ENCODE data around the gene ZNF362. TPM values are rescaled to one million over a fixed set of nuclear protein-coding genes. Genes with fewer than 3 reads are reported as not detected.

ZNF362 gene
- total and polyA plus RNA-seq, 2 of the 13 experiments (the other 11 are each of a cell fraction or from before 2014, with no cell fraction given): 8.3 to 14.2 TPM

DNA sequence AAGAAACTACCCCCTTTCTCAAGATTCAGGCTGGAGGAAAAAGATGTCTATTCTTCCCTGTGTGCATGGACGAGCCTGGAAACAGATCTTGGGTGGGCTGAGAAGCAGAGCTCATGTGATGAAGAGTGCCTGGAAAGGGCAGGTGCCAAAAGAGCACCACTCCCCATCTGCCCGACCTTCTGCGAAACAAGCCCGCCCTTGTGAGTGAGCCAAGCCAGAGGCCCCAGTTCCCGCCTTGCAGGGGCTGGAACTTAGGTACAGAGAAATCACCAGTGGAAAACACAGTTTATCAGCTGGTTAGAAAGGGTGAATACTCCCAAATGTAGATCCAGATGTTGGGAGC is 91.3 kb downstream of the ZNF362 start (continued):
- TF ChIP-seq MYC (CRISPR knock-in tag; IDR thresholded peaks at IDR 0.05; ENCODE audit: borderline replicate concordance): peak; percentile 30; the same call in 1 of the 2 replicates
- no peak for TF ChIP-seq ZNF841 (CRISPR knock-in tag; IDR thresholded peaks at IDR 0.05; ENCODE audit: borderline replicate concordance)
- TF ChIP-seq PITX1 (CRISPR knock-in tag; IDR thresholded peaks at IDR 0.05): no peak
- no peak for TF ChIP-seq NFE2L2 (IDR thresholded peaks at IDR 0.05; ENCODE audit: low read length)
- no peak for TF ChIP-seq HOXA3 (CRISPR knock-in tag; IDR thresholded peaks at IDR 0.05)
- TF ChIP-seq CAMTA2 (CRISPR knock-in tag; IDR thresholded peaks at IDR 0.05; ENCODE audit: borderline replicate concordance): no peak
- no peak for TF ChIP-seq GZF1 (CRISPR knock-in tag; IDR thresholded peaks at IDR 0.05)
- no peak for TF ChIP-seq ZFP1 (CRISPR knock-in tag; IDR thresholded peaks at IDR 0.05)
- TF ChIP-seq KLF11 (CRISPR knock-in tag; IDR thresholded peaks at IDR 0.05): no peak
- TF ChIP-seq, protein P1, sequence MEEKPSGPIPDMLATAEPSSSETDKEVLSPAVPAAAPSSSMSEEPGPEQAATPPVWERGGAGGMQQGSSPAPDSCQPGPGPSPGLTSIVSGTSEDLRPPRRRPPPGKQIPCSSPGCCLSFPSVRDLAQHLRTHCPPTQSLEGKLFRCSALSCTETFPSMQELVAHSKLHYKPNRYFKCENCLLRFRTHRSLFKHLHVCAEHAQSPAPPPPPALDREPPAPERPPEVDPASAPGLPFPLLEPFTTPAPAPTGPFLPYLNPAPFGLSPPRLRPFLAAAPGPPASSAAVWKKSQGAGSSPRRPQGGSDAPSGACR (CRISPR knock-in tag; IDR thresholded peaks at IDR 0.05): no peak
- TF ChIP-seq HOXA5 (CRISPR knock-in tag; IDR thresholded peaks at IDR 0.05): no peak
- no peak for TF ChIP-seq DNMT1 (CRISPR knock-in tag; IDR thresholded peaks at IDR 0.05)
- TF ChIP-seq, protein P2, sequence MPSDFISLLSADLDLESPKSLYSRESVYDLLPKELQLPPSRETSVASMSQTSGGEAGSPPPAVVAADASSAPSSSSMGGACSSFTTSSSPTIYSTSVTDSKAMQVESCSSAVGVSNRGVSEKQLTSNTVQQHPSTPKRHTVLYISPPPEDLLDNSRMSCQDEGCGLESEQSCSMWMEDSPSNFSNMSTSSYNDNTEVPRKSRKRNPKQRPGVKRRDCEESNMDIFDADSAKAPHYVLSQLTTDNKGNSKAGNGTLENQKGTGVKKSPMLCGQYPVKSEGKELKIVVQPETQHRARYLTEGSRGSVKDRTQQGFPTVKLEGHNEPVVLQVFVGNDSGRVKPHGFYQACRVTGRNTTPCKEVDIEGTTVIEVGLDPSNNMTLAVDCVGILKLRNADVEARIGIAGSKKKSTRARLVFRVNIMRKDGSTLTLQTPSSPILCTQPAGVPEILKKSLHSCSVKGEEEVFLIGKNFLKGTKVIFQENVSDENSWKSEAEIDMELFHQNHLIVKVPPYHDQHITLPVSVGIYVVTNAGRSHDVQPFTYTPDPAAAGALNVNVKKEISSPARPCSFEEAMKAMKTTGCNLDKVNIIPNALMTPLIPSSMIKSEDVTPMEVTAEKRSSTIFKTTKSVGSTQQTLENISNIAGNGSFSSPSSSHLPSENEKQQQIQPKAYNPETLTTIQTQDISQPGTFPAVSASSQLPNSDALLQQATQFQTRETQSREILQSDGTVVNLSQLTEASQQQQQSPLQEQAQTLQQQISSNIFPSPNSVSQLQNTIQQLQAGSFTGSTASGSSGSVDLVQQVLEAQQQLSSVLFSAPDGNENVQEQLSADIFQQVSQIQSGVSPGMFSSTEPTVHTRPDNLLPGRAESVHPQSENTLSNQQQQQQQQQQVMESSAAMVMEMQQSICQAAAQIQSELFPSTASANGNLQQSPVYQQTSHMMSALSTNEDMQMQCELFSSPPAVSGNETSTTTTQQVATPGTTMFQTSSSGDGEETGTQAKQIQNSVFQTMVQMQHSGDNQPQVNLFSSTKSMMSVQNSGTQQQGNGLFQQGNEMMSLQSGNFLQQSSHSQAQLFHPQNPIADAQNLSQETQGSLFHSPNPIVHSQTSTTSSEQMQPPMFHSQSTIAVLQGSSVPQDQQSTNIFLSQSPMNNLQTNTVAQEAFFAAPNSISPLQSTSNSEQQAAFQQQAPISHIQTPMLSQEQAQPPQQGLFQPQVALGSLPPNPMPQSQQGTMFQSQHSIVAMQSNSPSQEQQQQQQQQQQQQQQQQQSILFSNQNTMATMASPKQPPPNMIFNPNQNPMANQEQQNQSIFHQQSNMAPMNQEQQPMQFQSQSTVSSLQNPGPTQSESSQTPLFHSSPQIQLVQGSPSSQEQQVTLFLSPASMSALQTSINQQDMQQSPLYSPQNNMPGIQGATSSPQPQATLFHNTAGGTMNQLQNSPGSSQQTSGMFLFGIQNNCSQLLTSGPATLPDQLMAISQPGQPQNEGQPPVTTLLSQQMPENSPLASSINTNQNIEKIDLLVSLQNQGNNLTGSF (CRISPR knock-in tag; IDR thresholded peaks at IDR 0.05): no peak
- TF ChIP-seq JUND (CRISPR knock-in tag; IDR thresholded peaks at IDR 0.05): no peak
- no peak; the same call in 1 of the 2 replicates for TF ChIP-seq ZNF775 (CRISPR knock-in tag; IDR thresholded peaks at IDR 0.05; ENCODE audit: borderline replicate concordance)
- TF ChIP-seq ZNF816 (CRISPR knock-in tag; IDR thresholded peaks at IDR 0.05; ENCODE audit: borderline replicate concordance): 0 out of 2 replicates have a peak, but pooled peaks have one; percentile 36
- no peak for TF ChIP-seq U2AF2 (IDR thresholded peaks at IDR 0.05; ENCODE audit: low read depth, low read length)
- no peak for TF ChIP-seq GFI1 (CRISPR knock-in tag; IDR thresholded peaks at IDR 0.05; ENCODE audit: borderline replicate concordance)
- no peak for TF ChIP-seq MED1 (CRISPR knock-in tag; IDR thresholded peaks at IDR 0.05)
- TF ChIP-seq NFIB (CRISPR knock-in tag; IDR thresholded peaks at IDR 0.05; ENCODE audit: borderline replicate concordance): no peak
- TF ChIP-seq SALL1 (CRISPR knock-in tag; IDR thresholded peaks at IDR 0.05): no peak
- no peak for TF ChIP-seq ZSCAN9 (CRISPR knock-in tag; IDR thresholded peaks at IDR 0.05; ENCODE audit: borderline replicate concordance)
- TF ChIP-seq ZNF329 (CRISPR knock-in tag; IDR thresholded peaks at IDR 0.05; ENCODE audit: low read depth): no peak
- TF ChIP-seq, protein P3, sequence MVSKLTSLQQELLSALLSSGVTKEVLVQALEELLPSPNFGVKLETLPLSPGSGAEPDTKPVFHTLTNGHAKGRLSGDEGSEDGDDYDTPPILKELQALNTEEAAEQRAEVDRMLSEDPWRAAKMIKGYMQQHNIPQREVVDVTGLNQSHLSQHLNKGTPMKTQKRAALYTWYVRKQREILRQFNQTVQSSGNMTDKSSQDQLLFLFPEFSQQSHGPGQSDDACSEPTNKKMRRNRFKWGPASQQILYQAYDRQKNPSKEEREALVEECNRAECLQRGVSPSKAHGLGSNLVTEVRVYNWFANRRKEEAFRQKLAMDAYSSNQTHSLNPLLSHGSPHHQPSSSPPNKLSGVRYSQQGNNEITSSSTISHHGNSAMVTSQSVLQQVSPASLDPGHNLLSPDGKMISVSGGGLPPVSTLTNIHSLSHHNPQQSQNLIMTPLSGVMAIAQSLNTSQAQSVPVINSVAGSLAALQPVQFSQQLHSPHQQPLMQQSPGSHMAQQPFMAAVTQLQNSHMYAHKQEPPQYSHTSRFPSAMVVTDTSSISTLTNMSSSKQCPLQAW (CRISPR knock-in tag; IDR thresholded peaks at IDR 0.05): 0 out of 2 replicates have a peak, but pooled peaks have one; percentile 6

Measured in HepG2 (cell line).